ENCODE results near the gene COX6A1.
"Not testable (repeated sequence)": the region's sequence is repeated elsewhere in the genome, so short reads cannot be mapped to it uniquely, and the experiment has no call there.

The COX6A1 gene

GRCh38 chr12:120468821-120469449 lies 31.0 kb downstream of the COX6A1 start:
- peak; percentile 61 for DNase-seq

- peak; percentile 97 for DNase-seq
Measured at GRCh38 chr12:120469450-120470149, 31.7 kb downstream of the COX6A1 start, which contains the start of gene SRSF9. TSS of gene SRSF9 (minus strand) at chr12:120469748. CDS start at chr12:120469609, 139 bp downstream.

- DNase-seq, result no peak
Measured at GRCh38 chr12:120470150-120470784, 32.4 kb downstream of the COX6A1 start.

GRCh38 chr12:120472521-120472920 lies 34.6 kb downstream of the COX6A1 start:
- no peak for DNase-seq

- DNase-seq, result no peak
Measured at GRCh38 chr12:120473807-120474615, 36.1 kb downstream of the COX6A1 start.

- no peak for DNase-seq
Measured at GRCh38 chr12:120474616-120474960, 36.7 kb downstream of the COX6A1 start.

- DNase-seq, result no peak
Measured at GRCh38 chr12:120475643-120476042, 37.7 kb downstream of the COX6A1 start.

- no peak for DNase-seq
Measured at GRCh38 chr12:120479458-120479857, 41.5 kb downstream of the COX6A1 start.

- no peak for DNase-seq
Measured at GRCh38 chr12:120480211-120480610, 42.3 kb downstream of the COX6A1 start.

- DNase-seq, result peak; percentile 63
Measured at GRCh38 chr12:120481022-120481767, 43.3 kb downstream of the COX6A1 start.

GRCh38 chr12:120483621-120484020 lies 45.7 kb downstream of the COX6A1 start:
- no peak for DNase-seq

- no peak for DNase-seq
Measured at GRCh38 chr12:120485961-120486881, 48.3 kb downstream of the COX6A1 start.

GRCh38 chr12:120487552-120487951 lies 49.6 kb downstream of the COX6A1 start:
- DNase-seq, result not testable (repeated sequence)

- no peak for DNase-seq
Measured at GRCh38 chr12:120488057-120488640, 50.2 kb downstream of the COX6A1 start.

GRCh38 chr12:120489018-120489417 lies 51.1 kb downstream of the COX6A1 start:
- no peak for DNase-seq

- no peak for DNase-seq
Measured at GRCh38 chr12:120490325-120490724, 52.4 kb downstream of the COX6A1 start.
